ENCODE measurements around the gene TMEM154.

Gene TMEM154

GRCh38 chr4:152663203-152664066, 16.4 kb downstream of the TMEM154 start:
- peaks cover 31% of the 10 kb centered on the region for H3K4me1 Mint-ChIP-seq
- H3K4me3 Mint-ChIP-seq = no peak overlapping the region
- H3K27me3 Mint-ChIP-seq = no peaks in the 10 kb centered on the region
- H3K27ac Mint-ChIP-seq = no peak overlapping the region
- peaks cover 8% of the 10 kb centered on the region for H3K9me3 Mint-ChIP-seq
- peaks cover 38% of the 10 kb centered on the region for H3K36me3 Mint-ChIP-seq

DNA sequence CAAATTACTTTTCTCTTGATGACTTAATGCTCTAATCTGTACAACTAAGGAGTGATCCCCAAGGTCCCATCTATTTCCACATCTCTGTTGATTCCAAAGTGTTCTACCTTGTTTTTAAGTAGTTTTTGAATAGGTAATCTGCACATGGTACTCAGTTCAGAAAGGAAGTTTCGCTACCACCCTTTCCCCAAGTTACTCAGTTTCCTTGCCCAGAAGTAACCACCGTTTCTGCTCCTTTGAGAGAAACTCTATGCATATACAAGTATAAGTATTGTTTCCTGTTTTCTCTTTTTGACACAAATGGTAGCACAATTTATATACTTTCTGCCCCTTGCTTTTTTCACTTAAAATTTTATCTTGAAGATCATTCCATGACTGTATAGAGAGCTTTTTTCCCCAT, 18.1 kb downstream of the TMEM154 start:
- peaks cover 46% of the 10 kb centered on the region for H3K36me3 Mint-ChIP-seq
- no peak overlapping the region for H3K4me3 Mint-ChIP-seq
- H3K27me3 Mint-ChIP-seq = no peaks in the 10 kb centered on the region
- H3K4me1 Mint-ChIP-seq = peaks cover 31% of the 10 kb centered on the region
- peaks cover 14% of the 10 kb centered on the region for H3K9me3 Mint-ChIP-seq
- no peak overlapping the region for H3K27ac Mint-ChIP-seq

DNA sequence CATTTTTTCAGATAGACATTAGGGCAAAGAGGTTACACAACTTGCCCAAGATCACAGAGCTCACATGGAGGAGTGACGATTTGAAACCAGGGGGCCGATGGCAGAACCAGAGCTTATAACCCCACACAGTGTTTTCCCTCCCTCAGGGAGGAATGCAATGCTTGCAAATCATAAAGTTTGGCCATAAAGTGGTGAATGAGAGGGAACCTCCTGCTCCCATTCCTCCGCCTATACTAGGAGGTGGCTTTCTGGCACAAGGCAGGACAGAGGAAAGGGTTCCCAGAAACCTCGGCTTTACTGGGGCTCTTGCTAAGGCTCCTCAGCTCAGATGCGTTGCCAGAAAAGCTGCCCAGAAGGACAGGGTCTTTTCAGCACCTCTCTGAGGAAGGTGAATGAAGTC, 19.3 kb downstream of the TMEM154 start:
- Mint-ChIP-seq H3K9me3 (peaks cover 14% of the 10 kb centered on the region), H3K27ac (no peak overlapping the region), H3K4me3 (no peak overlapping the region), H3K27me3 (no peaks in the 10 kb centered on the region), H3K4me1 (peaks cover 31% of the 10 kb centered on the region), H3K36me3 (peaks cover 46% of the 10 kb centered on the region)

- no peak overlapping the region for H3K27ac Mint-ChIP-seq
- H3K4me1 Mint-ChIP-seq = peaks cover 30% of the 10 kb centered on the region
- H3K36me3 Mint-ChIP-seq = peaks cover 47% of the 10 kb centered on the region
- H3K9me3 Mint-ChIP-seq = peaks cover 14% of the 10 kb centered on the region
- no peaks in the 10 kb centered on the region for H3K27me3 Mint-ChIP-seq
- no peak overlapping the region for H3K4me3 Mint-ChIP-seq
These were observed 20.0 kb downstream of the TMEM154 start for GRCh38 chr4:152659806-152660205.

DNA sequence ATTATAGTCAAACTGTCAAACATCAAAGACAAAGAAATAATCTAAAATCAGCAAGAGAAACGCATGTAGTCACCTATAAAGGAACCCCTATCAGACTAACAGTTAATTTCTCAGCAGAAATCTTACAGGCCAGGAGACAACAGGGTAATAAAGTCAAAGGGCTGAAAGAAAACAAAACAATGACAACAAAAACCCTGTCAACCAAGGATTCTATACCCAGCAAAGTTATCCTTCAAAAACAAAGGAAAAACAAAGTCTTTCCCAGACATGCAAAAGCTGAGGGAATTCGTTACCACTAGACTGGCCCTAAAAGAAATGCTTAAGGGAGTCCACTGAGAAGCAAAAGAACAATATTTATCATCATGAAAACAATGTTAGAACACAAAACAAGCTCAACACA, 22.1 kb downstream of the TMEM154 start:
- Mint-ChIP-seq H3K27me3 (no peaks in the 10 kb centered on the region), H3K4me1 (peaks cover 13% of the 10 kb centered on the region), H3K9me3 (peaks cover 14% of the 10 kb centered on the region), H3K36me3 (peaks cover 45% of the 10 kb centered on the region), H3K4me3 (no peak overlapping the region), H3K27ac (no peak overlapping the region)

GRCh38 chr4:152655272-152656129, 24.3 kb downstream of the TMEM154 start:
- no peaks in the 10 kb centered on the region for H3K27me3 Mint-ChIP-seq
- peaks cover 41% of the 10 kb centered on the region for H3K36me3 Mint-ChIP-seq
- H3K27ac Mint-ChIP-seq = peak overlapping the region; percentile 30
- H3K4me3 Mint-ChIP-seq = no peak overlapping the region
- peaks cover 5% of the 10 kb centered on the region for H3K9me3 Mint-ChIP-seq
- no peaks in the 10 kb centered on the region for H3K4me1 Mint-ChIP-seq

GRCh38 chr4:152652102-152652501, 27.7 kb downstream of the TMEM154 start:
- peaks cover 31% of the 10 kb centered on the region for H3K36me3 Mint-ChIP-seq
- no peaks in the 10 kb centered on the region for H3K9me3 Mint-ChIP-seq
- no peaks in the 10 kb centered on the region for H3K4me1 Mint-ChIP-seq
- no peak overlapping the region for H3K27ac Mint-ChIP-seq
- no peak overlapping the region for H3K4me3 Mint-ChIP-seq
- no peaks in the 10 kb centered on the region for H3K27me3 Mint-ChIP-seq

DNA sequence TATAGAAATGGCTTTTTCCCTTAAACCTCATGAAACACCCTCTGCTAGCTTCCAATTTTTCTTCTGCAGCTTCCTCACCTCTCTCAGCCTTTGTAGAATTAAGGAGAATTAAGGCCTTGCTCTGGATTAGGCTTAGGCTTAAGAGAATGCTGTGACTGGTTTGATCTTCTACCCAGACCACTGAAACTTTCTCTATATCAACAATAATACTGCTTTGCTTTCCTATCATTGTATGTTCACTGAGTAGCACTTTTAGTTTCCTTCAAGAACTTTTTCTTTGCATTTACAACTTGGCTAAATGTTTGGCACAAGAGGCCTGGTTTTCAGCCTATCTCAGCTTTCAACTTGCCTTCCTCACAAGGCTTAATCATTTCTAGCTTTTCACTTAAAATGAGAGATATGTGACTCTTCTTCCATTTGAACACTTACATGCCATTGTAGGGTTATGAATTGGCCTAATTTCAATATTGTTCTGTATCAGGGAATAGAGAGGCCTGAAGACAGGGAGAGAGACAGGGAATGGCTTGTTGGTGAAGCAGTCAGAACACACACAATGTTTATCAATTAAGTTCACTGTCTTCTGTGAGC, 28.2 kb downstream of the TMEM154 start:
- H3K4me1 Mint-ChIP-seq = no peaks in the 10 kb centered on the region
- H3K27ac Mint-ChIP-seq = no peak overlapping the region
- peaks cover 26% of the 10 kb centered on the region for H3K36me3 Mint-ChIP-seq
- no peak overlapping the region for H3K4me3 Mint-ChIP-seq
- no peaks in the 10 kb centered on the region for H3K27me3 Mint-ChIP-seq
- no peaks in the 10 kb centered on the region for H3K9me3 Mint-ChIP-seq

GRCh38 chr4:152646221-152646620, 33.6 kb downstream of the TMEM154 start:
- no peaks in the 10 kb centered on the region for H3K27me3 Mint-ChIP-seq

DNA sequence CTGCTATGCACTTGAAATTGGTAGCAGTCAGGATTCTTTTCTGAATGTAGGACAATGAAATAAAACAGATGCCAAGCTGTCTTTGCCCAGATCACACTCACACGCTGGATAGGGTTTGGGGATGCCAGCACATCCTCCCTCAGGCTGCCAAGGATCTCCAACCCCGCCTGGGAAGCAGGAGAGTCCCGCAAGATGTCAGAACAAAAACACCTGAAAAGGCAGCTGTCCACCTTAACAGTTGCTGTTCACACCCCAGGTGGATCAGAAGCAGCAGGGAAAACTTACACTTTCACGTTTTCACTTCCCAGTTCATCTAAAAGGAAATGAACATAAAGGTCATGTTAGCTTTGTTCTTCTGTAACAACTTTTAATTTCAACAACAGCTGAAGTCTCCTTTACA, 35.7 kb downstream of the TMEM154 start:
- Mint-ChIP-seq H3K27ac (peak overlapping the region; percentile 17), H3K4me3 (no peak overlapping the region), H3K4me1 (peaks cover 3% of the 10 kb centered on the region), H3K27me3 (no peaks in the 10 kb centered on the region), H3K9me3 (no peaks in the 10 kb centered on the region), H3K36me3 (peaks cover 6% of the 10 kb centered on the region)

More at GRCh38 chr4:152646221-152646620, 33.6 kb downstream of the TMEM154 start:
- Mint-ChIP-seq H3K9me3 (no peaks in the 10 kb centered on the region), H3K36me3 (peaks cover 13% of the 10 kb centered on the region), H3K27ac (no peak overlapping the region), H3K4me1 (no peaks in the 10 kb centered on the region), H3K4me3 (no peak overlapping the region)

DNA sequence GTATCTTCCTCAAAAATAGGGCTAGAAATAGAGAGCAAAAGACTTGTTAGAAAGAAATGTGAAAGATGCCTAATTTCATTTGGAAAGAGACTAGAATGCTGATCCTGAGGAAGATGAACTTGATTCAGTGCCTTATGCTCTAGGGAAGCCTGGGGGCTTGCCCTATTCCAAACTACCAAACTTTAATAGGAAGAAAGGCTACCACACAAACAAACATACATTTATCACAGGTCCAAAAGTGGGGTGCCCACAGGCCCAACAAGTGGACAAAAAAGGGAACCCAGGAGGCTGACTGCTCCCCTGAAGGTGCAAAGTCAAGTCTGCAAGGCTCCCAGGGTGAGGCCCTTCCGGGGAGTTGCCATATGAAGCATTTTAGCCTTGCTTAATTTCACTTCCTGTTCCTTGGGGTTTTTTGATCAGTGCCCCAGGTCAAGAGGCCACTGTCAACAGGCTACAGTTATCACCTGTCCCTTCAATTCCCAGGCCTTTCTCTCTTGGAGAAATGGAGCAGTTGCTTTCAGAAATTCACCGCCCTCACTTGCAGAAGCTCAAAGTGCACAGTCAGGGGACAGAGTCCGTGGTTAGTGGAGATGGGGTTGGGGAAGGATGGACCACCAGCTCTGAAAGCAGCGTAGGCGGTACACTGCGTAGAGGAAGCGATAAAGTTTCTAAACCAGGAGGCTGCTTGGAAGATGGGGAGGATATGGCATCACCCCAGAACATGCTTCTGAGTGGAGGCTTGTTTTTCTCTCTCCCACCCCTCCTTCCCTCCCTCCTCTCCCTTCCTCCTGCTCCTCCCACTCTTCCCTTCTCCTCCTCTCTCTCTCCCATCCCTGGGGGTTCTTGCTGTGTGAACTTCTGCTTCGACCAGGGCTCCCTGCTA, 36.4 kb downstream of the TMEM154 start:
- Mint-ChIP-seq H3K4me1 (peaks cover 3% of the 10 kb centered on the region), H3K27me3 (no peaks in the 10 kb centered on the region), H3K27ac (no peak overlapping the region), H3K4me3 (no peak overlapping the region), H3K36me3 (peaks cover 6% of the 10 kb centered on the region), H3K9me3 (no peaks in the 10 kb centered on the region)

- peaks cover 14% of the 10 kb centered on the region for H3K4me1 Mint-ChIP-seq
- no peaks in the 10 kb centered on the region for H3K27me3 Mint-ChIP-seq
- H3K36me3 Mint-ChIP-seq = peaks cover 7% of the 10 kb centered on the region
- no peak overlapping the region for H3K4me3 Mint-ChIP-seq
- no peaks in the 10 kb centered on the region for H3K9me3 Mint-ChIP-seq
- no peak overlapping the region for H3K27ac Mint-ChIP-seq
These were observed 39.5 kb downstream of the TMEM154 start for GRCh38 chr4:152640058-152640921.

GRCh38 chr4:152635851-152636250, 43.9 kb downstream of the TMEM154 start:
- Mint-ChIP-seq H3K9me3 (no peaks in the 10 kb centered on the region), H3K36me3 (peaks cover 7% of the 10 kb centered on the region), H3K4me1 (peaks cover 14% of the 10 kb centered on the region), H3K4me3 (no peak overlapping the region), H3K27ac (no peak overlapping the region), H3K27me3 (no peaks in the 10 kb centered on the region)

DNA sequence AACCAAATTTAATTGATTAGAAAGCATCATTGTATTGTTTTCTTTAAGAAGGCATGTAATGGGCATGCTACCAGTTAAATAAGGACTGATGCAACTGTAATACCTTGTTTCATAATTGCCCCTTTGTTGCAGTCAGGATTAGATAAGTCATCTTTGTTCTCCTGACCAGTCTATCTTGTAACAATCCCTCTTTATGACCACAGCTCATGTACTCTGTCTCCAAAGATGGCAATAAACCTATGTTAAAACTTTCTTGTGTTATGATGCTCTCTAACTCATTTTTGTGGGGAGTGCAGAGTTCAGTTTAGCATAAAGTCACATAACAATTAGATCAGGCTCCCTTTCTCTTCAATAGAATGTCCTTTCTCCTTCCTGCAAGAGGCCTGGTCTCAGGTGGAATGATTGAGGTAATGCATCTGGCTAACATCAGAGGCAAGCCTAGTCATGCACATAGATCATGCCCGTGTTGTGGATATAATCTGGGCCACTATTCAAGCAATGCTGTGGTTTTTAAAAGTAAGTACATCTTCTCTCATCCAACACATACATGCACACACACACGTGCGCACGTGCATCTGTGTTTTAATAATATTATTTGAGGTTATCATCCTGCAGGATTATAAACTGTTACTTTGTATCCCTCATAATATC, 45.6 kb downstream of the TMEM154 start:
- H3K4me3 Mint-ChIP-seq = no peak overlapping the region
- H3K4me1 Mint-ChIP-seq = peaks cover 10% of the 10 kb centered on the region
- H3K27ac Mint-ChIP-seq = no peak overlapping the region
- no peaks in the 10 kb centered on the region for H3K9me3 Mint-ChIP-seq
- no peaks in the 10 kb centered on the region for H3K27me3 Mint-ChIP-seq
- H3K36me3 Mint-ChIP-seq = peaks cover 10% of the 10 kb centered on the region

Measured in activated naive CD4-positive, alpha-beta T cell treated with anti-CD3 and anti-CD28 coated beads, Interleukin-2, amount 50 U/mL, for 24 hours (primary cell).